Measurements from ENCODE around the gene SYK.

DNA sequence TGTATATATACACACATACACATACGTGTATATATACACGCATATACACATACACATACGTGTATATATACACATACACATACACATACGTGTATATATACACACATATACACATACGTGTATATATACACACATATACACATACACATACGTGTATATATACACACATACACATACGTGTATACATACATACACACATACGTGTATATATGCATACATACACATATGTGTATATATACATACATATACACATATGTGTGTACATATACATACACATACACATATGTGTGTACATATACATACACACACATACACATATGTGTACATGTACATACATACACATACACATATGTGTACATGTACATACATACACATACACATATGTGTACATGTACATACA is 82.6 kb downstream of the SYK start:
- TF ChIP-seq CTCF (CRISPR knock-in tag; IDR thresholded peaks at IDR 0.05) (no peak), SETDB1 (CRISPR knock-in tag; IDR thresholded peaks at IDR 0.05; ENCODE audit: borderline replicate concordance) (no peak), NR2F6 (IDR thresholded peaks at IDR 0.05) (no peak), NR2F6 (CRISPR knock-in tag; IDR thresholded peaks at IDR 0.05) (no peak)
